GM12892 (cell line): Measurements from ENCODE around the gene PLAC1.

Experiments used
- DNase-seq: peaks from one replicate; pipeline ENCODE4 v3.0.0; 2011; ENCODE audit not compliant: insufficient read length
- FAIRE-seq: peaks from 2 replicates; lab custom pipeline; 2011; peaks lifted over from hg19 to GRCh38; lab: Jason Lieb, UNC
- POLR2A ChIP-seq: IDR thresholded peaks from 2 replicates; pipeline ENCODE4 v1.6.1; 2011; ENCODE audit warnings: low read depth, low read length, control low read depth
- POLR2AphosphoS5 ChIP-seq: IDR thresholded peaks from 2 replicates; pipeline ENCODE4 v1.6.1; 2011; ENCODE audit warnings: low read depth, low read length, control low read depth
- TAF1 ChIP-seq: IDR thresholded peaks from 2 replicates; pipeline ENCODE4 v1.6.1; 2011; ENCODE audit warnings: low read depth, mild to moderate bottlenecking, control low read depth, low read length, borderline replicate concordance

Gene PLAC1

DNA sequence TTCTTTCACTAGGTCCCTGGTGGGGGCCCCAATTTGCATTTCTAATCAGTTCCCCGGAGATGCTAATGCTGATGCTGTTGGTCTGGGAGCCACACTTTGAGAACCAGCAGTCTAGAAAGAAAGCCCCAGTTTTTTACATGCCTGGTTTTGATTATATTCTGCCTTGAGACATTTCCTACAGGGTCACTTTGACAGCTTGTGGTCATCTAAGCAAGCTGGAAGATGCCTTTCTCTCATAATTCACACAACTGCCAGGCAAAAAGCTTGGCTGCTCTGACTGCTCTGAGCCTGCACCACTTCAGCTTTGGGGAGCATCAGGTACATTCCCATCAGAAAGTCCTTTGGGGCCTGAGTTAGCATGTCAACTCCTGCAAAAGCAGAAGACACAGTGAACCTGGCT is 5.9 kb upstream of the PLAC1 start:
- TF ChIP-seq POLR2AphosphoS5 (no peak), TAF1 (no peak), POLR2A (no peak)
- DNase-seq (no peak), FAIRE-seq (no peak)

DNA sequence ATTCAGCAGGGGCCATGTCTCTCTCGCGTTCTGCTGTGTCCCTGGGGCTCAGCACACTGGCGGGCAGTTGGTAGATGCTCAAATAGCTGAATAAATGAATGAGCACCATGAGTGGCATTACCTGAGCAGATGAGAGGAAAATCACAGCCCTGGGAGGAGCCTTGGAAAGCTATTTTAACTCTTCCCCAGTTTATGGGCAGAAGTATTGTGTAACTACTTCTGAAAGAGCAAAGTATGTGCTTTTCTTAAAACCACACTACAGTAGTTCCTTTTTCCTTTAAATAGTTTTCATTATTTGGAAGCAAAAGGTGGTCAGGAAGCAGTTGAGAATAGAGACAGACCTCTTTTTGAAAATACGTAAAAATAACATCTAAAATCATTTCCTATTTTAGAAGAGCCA is 3.0 kb upstream of the PLAC1 start:
- FAIRE-seq (no peak), DNase-seq (no peak)
- no peak for TF ChIP-seq POLR2A
- no peak for TF ChIP-seq POLR2AphosphoS5
- no peak for TF ChIP-seq TAF1

DNA sequence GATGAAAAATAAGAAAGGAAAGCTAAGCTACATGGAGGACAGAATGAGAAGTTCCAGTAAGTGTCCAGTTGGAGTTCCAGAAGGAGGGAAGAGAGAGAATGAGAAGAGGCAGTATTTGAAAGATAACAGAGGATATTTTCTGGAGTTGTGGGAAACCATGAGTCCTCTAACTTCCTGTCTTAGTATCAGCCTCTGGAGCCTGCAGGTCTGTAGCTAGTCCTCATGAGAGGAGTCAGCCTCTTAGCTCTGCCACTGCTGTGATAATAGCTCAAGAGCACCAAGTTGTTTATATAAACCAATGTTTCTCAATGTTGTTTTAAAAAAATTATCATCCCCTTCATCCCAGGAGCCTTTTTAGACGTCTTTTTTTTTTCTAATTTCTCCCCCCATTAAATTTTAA is 2.4 kb upstream of the PLAC1 start:
- DNase-seq (no peak), FAIRE-seq (peak; percentile 17)
- TF ChIP-seq TAF1: no peak
- no peak for TF ChIP-seq POLR2AphosphoS5

GRCh38 chrX:134659761-134660160 is 1.5 kb upstream of the PLAC1 start:
- TF ChIP-seq POLR2AphosphoS5: no peak
- no peak for TF ChIP-seq TAF1
- TF ChIP-seq POLR2A: no peak

DNA sequence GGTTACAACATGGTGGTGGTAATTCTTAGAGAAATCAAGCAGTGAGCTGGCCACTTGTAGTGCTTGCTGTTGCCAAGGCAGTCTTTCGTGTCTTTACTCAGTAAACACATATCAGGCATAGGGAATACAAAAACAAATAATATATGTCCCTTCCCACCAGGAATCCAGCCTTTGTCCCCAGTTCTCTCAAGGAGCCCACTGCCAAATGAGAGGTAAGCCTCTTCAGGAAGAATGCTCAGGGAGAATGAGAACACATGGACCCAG is 421 bp upstream of the PLAC1 start:
- DNase-seq (no peak), FAIRE-seq (no peak)
- no peak for TF ChIP-seq POLR2A
- TF ChIP-seq POLR2AphosphoS5: no peak
- no peak for TF ChIP-seq TAF1

More at GRCh38 chrX:134659761-134660160, 1.5 kb upstream of the PLAC1 start:
- FAIRE-seq: no peak
- no peak for DNase-seq

GRCh38 chrX:134654398-134655012 is 3.8 kb downstream of the PLAC1 start:
- TF ChIP-seq TAF1 (no peak), POLR2AphosphoS5 (no peak), POLR2A (no peak)
- FAIRE-seq (no peak), DNase-seq (no peak)

GRCh38 chrX:134653835-134654234 is 4.4 kb downstream of the PLAC1 start:
- DNase-seq (no peak), FAIRE-seq (no peak)
- TF ChIP-seq POLR2AphosphoS5 (no peak), TAF1 (no peak), POLR2A (no peak)

GRCh38 chrX:134650701-134651100 is 7.6 kb downstream of the PLAC1 start:
- no peak for FAIRE-seq
- DNase-seq: no peak
- TF ChIP-seq TAF1 (no peak), POLR2AphosphoS5 (no peak), POLR2A (no peak)

- FAIRE-seq (no peak), DNase-seq (no peak)
- no peak for TF ChIP-seq POLR2AphosphoS5
- TF ChIP-seq POLR2A: no peak
- no peak for TF ChIP-seq TAF1
Measured at GRCh38 chrX:134649770-134650169, 8.5 kb downstream of the PLAC1 start.

GRCh38 chrX:134647477-134647877 is 10.8 kb downstream of the PLAC1 start:
- TF ChIP-seq POLR2AphosphoS5: no peak
- no peak for TF ChIP-seq TAF1
- TF ChIP-seq POLR2A: no peak
- FAIRE-seq: no peak
- no peak for DNase-seq

DNA sequence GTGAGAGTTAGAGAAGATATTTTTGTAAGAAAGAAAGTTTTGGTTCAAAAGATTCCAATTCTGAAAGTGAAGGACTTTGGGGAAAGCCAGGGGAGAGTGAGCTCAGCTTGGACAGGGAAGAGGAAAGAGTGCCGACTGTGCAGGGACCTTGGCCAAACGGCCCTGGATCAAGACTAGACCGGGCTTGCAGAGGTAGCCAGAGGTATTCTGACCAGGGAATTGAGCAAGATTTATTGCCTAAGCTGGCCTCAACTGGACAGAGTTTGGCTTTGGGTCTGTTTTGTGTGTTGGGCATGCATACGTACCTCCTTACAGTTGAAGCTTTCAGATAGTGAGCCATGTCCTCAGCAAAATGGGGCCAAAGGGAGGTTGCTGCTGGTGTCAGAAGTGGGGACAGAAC is 11.6 kb downstream of the PLAC1 start:
- FAIRE-seq (no peak), DNase-seq (no peak)
- no peak for TF ChIP-seq POLR2AphosphoS5
- TF ChIP-seq POLR2A: no peak
- no peak for TF ChIP-seq TAF1

- no peak for DNase-seq
- no peak for FAIRE-seq
- no peak for TF ChIP-seq POLR2A
- no peak for TF ChIP-seq TAF1
- no peak for TF ChIP-seq POLR2AphosphoS5
Measured at GRCh38 chrX:134645936-134646543, 12.2 kb downstream of the PLAC1 start.

- FAIRE-seq (no peak), DNase-seq (no peak)
- TF ChIP-seq POLR2AphosphoS5 (no peak), POLR2A (no peak), TAF1 (no peak)
Measured at GRCh38 chrX:134642386-134642785, 15.9 kb downstream of the PLAC1 start.
